SKM-1 (cell line): Measurements from ENCODE around the gene FITM2.
"Not testable (repeated sequence)": the region's sequence is repeated elsewhere in the genome, so short reads cannot be mapped to it uniquely, and the experiment has no call there.

Source experiments
- DNase-seq: peaks from one replicate; lab custom pipeline; 2025; ENCODE audit not compliant: unreplicated experiment; lab: John Stamatoyannopoulos, UW

FITM2 gene

DNA sequence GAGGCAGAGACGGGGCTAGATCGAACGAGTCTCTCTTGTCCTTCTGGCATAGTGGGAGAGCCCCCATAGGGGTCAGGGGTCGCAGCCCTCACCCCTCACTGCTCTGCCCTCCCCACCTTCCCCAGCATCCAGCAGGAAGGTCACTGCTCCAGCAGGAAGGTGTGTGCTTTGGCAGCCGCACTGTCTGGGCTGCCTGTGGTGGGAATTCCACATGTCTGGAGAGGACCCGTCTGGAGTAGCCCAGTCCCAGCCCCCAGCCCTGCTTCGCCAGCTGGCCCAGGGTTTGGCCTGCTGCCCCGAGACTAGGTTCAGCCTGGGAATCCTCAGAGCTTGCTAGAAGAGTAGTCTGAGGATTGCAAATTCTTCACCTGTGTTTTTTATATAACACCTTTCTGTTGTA is 23.3 kb upstream of the FITM2 start:
- no peak for DNase-seq

DNA sequence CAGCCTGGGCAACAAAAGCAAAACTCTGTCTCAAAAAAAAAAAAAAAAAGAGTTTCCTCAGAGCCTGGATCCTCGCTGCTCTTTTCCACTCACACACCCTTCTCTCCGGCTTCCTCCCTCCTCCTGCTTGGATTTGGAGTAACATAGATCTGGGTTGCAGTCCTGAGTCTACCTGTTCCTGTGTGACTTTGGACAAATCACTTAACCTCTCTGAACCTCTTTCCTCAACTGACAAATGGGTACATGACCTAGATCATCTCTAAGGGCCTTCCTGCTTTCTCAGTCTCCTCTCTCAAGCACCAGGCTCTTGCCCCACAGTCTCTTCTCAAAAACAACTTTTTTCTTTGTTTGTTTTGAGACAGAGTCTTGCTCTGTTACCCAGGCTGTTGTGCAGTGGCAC is 20.2 kb upstream of the FITM2 start:
- no peak for DNase-seq

DNA sequence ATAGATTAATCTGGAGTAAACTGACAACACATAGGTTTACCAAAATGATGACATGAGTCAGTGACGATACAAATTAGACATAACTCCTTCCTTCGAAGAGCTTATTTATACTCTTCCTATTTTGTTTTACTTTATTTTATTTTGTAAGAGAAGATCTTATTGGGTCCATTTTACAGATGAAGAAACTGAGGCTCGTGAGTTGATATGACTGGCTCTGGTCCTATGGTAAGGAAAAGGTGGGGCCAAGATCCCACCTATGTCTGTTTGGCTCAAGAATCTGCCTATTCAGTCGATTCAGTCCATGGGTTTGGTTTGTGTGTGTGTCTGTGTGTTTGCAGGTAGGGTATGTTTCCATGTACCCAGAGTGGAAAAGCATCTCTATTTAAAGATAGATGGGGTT is 17.4 kb upstream of the FITM2 start:
- no peak for DNase-seq

- DNase-seq = not testable (repeated sequence)
These were observed 16.7 kb upstream of the FITM2 start for GRCh38 chr20:44327748-44328147.

- DNase-seq = no peak
These were observed 15.6 kb upstream of the FITM2 start for GRCh38 chr20:44326391-44327159.

- no peak for DNase-seq
These were observed 13.3 kb upstream of the FITM2 start for GRCh38 chr20:44324343-44324742.

- DNase-seq = no peak
These were observed 8.9 kb upstream of the FITM2 start for GRCh38 chr20:44319839-44320422.

DNA sequence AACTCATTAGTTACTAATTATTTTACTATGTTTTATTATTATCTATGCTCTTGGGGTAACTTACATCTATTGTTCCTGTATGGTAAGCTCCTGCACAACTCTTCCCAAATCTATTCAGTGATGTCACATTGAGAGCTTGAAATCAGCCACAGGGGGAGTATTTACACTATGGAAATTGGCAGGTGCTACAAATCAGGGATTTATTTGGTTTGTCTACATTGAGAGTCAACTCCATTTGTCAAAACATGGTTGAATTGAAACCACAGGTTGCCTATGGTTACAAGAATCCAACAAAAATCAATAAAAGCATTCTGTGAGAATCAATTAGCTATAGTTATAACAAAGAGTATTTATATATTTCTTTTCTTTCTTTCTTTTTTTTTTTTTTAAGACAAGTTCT is 3.9 kb upstream of the FITM2 start:
- no peak for DNase-seq

- peak; percentile 7 for DNase-seq
These were observed 989 bp downstream of the FITM2 start for GRCh38 chr20:44309763-44310663.

DNA sequence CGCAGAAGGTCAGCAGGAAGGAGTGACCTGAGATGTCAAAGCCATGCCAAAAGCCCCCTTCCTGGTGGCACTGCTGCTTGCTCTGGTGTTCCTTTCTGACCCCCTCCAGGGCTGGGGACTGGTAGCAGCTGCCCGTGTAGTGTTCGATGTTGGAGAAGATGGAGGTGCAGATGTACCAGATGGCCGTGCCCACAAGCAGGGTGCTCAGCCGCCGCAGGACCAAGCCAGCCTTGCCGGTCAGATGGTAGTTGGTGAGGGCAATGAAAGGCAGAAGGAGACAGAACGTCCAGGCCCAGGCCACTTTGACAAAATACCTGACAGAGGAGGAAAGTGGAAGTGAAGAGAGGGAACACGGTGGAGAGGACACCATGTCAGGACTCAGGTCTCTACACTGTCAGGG is 4.1 kb downstream of the FITM2 start:
- no peak for DNase-seq

DNA sequence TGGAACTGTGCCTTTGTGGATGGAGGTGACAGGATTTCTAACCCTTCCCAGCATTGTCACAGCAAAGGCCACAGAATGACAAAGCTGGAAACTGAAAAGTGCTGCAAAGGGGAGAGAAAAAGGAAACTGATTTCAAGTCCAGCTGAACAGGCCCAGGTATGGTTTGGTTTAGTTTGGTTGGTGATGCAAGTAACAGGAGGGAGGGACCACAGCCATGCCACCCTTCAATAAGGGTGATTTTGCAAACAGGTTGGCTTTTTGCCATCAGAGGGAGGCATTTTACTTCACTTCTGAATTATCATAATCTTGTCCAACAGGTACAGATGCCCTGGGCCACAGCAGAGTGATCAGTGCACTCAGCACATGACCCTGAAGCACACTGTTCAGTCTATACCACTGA is 6.6 kb downstream of the FITM2 start:
- DNase-seq = no peak

GRCh38 chr20:44302736-44303135 is 8.3 kb downstream of the FITM2 start:
- DNase-seq = no peak

DNA sequence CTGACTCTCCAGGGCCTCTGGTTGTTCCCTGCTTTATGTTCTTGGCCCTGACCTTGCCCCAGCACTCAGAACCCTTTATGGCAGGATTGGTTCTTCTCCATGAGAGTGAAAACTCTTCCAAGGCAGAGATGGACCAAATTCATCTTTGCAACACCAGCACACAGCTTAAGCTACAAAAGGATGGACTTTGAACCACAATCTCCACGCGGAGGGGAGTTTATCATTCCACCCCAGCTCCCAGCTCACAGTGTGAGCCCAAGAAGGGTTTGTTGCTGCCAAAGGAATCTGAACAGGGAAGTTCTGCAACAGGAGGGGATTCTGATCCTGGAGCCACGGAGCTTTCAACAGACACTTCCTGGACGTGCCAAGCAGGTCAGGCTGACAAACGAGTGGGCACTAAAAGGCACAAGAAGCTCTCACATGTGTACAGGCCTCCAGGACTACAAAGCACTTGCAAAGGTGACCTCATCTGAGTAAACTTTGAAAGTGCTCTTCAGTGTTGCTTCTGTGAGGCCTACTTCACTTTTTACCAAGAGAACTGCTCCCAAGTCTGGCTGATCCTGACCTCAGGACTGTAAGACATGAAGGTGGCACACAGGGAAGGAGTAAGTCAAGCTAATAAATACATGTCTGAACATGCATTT is 8.9 kb downstream of the FITM2 start:
- DNase-seq = no peak

DNA sequence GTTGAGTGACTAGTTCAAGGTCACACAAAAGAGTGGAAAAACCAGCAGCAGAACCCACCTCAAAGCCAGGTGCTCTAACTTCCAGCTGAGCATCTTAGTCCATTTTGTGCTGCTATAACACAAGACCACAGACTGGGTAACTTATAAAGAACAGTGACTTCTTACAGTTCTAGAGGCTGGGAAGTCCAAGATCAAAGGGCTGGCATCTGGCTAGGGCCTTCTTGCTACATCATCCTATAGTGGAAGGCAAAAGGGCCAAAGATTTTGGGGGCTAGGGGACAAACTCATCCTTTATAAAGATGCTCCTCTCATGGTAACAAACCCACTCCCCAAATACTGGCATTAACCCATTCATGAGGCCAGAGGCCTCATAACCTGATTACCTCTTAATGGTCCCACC is 9.7 kb downstream of the FITM2 start:
- DNase-seq = no peak

DNA sequence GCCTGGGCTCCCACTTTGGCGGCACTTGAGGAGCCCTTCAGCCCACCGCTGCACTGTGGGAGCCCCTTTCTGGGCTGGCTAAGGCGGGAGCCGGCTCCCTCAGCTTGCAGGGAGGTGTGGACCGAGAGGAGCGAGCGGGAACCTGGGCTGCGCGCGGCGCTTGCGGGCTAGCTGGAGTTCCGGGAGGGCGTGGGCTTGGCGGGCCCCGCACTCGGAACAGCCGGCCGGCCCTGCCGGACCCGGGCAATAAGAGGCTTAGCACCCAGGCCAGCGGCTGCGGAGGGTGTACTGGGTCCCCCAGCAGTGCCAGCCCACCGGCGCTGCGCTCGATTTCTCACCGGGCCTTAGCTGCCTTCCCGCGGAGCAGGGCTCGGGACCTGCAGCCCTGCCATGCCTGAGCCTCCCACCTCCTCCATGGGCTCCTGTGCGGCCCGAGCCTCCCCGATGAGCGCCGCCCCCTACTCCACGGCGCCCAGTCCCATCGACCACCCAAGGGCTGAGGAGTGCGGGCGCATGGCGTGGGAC is 11.9 kb downstream of the FITM2 start:
- DNase-seq = not testable (repeated sequence)

GRCh38 chr20:44297721-44298120 is 13.3 kb downstream of the FITM2 start:
- DNase-seq = no peak

DNA sequence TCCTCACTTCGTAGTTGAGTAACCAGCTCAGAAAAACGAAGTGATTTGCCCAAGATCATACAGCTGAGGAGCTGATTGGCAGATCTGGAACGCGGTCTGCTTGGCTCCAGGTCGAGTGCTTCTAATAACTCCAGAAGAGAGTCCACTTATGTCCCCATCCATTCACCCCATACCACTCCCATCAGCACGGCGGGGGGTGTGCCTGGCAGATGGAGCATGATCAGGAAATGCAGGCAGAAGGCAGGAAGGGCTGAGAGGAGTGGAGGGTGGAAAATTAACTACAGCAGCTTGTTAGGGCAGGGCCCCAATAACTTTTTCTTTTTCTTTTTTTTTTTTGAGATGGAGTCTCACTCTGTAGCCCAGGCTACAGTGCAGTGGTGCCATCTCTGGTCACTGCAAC is 15.0 kb downstream of the FITM2 start:
- DNase-seq = no peak

DNA sequence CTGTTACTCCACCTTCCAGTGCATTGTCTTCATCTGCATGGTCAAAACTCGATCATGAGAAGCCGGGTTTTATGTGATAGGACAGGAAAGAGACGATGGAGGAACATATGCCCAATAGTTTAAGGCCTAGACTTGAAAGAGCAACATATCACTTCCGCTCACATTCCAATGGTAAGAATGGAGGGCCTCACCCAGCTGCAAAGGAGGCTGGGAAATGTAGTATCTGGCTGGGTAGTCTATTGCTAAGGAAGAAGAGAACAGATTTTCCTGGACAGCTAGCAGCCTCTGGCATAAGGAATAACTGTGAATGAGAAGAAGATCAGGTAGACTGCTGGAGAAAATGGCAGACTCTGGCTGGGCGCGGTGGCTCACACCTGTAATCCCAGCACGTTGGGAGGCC is 19.2 kb downstream of the FITM2 start:
- DNase-seq = no peak

- DNase-seq = no peak
These were observed 22.8 kb downstream of the FITM2 start for GRCh38 chr20:44288252-44288651.

DNA sequence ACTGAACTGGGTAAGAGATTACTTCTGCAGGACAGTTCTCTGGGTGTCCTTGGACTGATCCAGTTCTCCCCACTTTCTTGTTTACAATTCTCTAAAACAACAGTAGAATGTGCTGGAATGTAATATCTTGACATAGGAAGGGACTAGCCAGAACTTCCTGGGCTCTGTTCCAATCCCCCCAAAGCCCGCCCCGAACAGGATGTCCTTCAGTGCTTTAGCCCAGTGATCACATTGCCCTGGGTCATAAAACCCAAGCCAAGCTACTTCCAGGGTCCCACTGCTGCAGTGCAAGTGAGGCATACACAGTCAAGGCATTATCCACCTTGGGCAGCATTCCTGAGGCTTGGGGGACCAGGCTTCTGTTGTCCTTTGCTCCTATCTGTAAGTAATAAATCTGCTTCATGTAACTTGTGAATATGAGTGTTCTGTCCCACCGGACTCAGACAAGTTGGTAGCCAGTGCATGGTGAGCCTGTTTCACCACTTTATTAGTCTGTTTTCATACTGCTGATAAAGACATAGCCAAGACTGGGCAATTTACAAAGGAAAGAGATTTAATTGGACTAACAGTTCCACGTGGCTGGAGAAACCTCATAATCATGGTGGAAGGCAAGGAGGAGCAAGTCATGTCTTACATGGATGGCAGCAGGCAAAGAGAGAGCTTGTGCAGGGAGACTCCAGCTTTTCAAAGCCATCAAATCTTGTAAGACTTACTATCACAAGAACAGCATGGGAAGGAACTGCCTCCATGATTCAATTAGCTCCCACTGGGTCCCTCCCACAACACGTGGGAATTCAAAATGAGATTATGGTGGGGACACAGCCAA is 23.5 kb downstream of the FITM2 start:
- DNase-seq = no peak
